Gastrocnemius medialis (tissue), 4 donors: ENCODE data around the gene C1orf116. TPM values are rescaled to one million over a fixed set of nuclear protein-coding genes. Genes with fewer than 3 reads are reported as not detected.

ENCODE experiments used
- ATAC-seq, 2 donors: fragments of 150-250 bp; one replicate each; pipeline ENCODE4 v1.9.1; 2016
- DNase-seq, 2 donors: peaks; one replicate each; pipeline ENCODE4 v3.0.0-alpha.2; 2019
- H3K27ac ChIP-seq, 4 donors: fragments of 200-600 bp; sonication (generic); 1 replicate in 1 of 4; 2 replicates in 3 of 4; pipeline ENCODE4 v1.5.1; 2016 to 2018; ENCODE audit warnings: mild to moderate bottlenecking in 2 of 4, moderate library complexity in 1 of 4
- H3K27me3 ChIP-seq, 3 donors: fragments of 200-600 bp; sonication (generic) in 2 of 3; 1 replicate in 1 of 3; 2 replicates in 2 of 3; pipeline versions ENCODE4 v1.5.1 to v1.6.0; 2016 to 2019; ENCODE audit warnings: mild to moderate bottlenecking in 1 of 3, moderate library complexity in 1 of 3
- H3K36me3 ChIP-seq, 2 donors: fragments of 200-600 bp; sonication (generic) in 1 of 2; one replicate each; pipeline ENCODE4 v1.5.1; 2017 to 2018
- H3K4me1 ChIP-seq, 2 donors: fragments of 200-600 bp; sonication (generic) in 1 of 2; one replicate each; pipeline ENCODE4 v1.5.1; 2016 to 2017; ENCODE audit warnings: mild to moderate bottlenecking in 2 of 2
- H3K4me3 ChIP-seq, 4 donors: fragments of 200-600 bp; sonication (generic) in 3 of 4; 1 replicate in 1 of 4; 2 replicates in 3 of 4; pipeline ENCODE4 v1.5.1; 2016 to 2019; ENCODE audit warnings: mild to moderate bottlenecking in 2 of 4
- H3K9me3 ChIP-seq, 3 donors: fragments of 200-600 bp; sonication (generic) in 2 of 3; 1 replicate in 1 of 3; 2 replicates in 2 of 3; pipeline ENCODE4 v1.5.1; 2016 to 2019
- POLR2A ChIP-seq, 2 donors: fragments of 450-650 bp; IDR thresholded peaks; one replicate each; pipeline ENCODE4 v1.6.1; 2017; ENCODE audit warnings: antibody characterized with exemption in 2 of 2, mild to moderate bottlenecking in 2 of 2, moderate library complexity in 2 of 2
- in situ Hi-C, 4 donors: fragments of 200-750 bp; cut with MboI; loops; one replicate each; pipeline versions ENCODE4 v1.15.0 to v1.8.0; 2017; ENCODE audit warnings: low sequenced_read_pairs in 4 of 4
- intact Hi-C: fragments of 100-400 bp; cut with DNase I; formaldehyde crosslinking; loops from one replicate; pipeline ENCODE4 v1.15.1; 2023; ENCODE audit warnings: low total_unique reads
- total RNA-seq, 4 donors: library from RNA; depleted of rRNA; stranded (reverse); fragments of >200 nt; gene quantifications; one replicate each; pipeline versions ENCODE4 v1.1.0 to v1.2.3, GENCODE V29; 2016
- TF ChIP-seq, protein P1 (sequence below), 5 experiments: fragments of 450-650 bp in 3 of 5; fragments of 200-600 bp in 2 of 5; sonication (generic) in 2 of 5; IDR thresholded peaks in 4 of 5; conservative IDR thresholded peaks in 1 of 5; 1 replicate in 4 of 5; 2 replicates in 1 of 5; pipeline ENCODE4 v1.5.1; 2016 to 2019; ENCODE audit warnings: antibody characterized with exemption in 5 of 5, mild to moderate bottlenecking in 3 of 5, moderate library complexity in 3 of 5

The C1orf116 gene
- total RNA-seq, 4 donors from 2014 or later = 0.46 to 1.1 (median 0.65) TPM

GRCh38 chr1:206987873-206988272, 44.7 kb downstream of the C1orf116 start:
- intact Hi-C loops = no loop called here
- Histone ChIP-seq H3K4me1 (no peaks in the 10 kb centered on the region), H3K27ac (no peak overlapping the region), H3K36me3 (no peaks in the 10 kb centered on the region), H3K27me3 (peaks cover 0 to 3% (median 0%) of the 10 kb centered on the region in 3 donors), H3K9me3 (no peaks in the 10 kb centered on the region), H3K4me3 (no peak overlapping the region)
- DNase-seq = no peak
- TF ChIP-seq, protein P1, sequence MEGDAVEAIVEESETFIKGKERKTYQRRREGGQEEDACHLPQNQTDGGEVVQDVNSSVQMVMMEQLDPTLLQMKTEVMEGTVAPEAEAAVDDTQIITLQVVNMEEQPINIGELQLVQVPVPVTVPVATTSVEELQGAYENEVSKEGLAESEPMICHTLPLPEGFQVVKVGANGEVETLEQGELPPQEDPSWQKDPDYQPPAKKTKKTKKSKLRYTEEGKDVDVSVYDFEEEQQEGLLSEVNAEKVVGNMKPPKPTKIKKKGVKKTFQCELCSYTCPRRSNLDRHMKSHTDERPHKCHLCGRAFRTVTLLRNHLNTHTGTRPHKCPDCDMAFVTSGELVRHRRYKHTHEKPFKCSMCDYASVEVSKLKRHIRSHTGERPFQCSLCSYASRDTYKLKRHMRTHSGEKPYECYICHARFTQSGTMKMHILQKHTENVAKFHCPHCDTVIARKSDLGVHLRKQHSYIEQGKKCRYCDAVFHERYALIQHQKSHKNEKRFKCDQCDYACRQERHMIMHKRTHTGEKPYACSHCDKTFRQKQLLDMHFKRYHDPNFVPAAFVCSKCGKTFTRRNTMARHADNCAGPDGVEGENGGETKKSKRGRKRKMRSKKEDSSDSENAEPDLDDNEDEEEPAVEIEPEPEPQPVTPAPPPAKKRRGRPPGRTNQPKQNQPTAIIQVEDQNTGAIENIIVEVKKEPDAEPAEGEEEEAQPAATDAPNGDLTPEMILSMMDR (IDR thresholded peaks at IDR 0.05 in 4 of 5, conservative IDR thresholded peaks at IDR 0.05 in 1 of 5) = no peak
- no peak for TF ChIP-seq POLR2A (IDR thresholded peaks at IDR 0.05)
- in situ Hi-C loops = no loop called here
- ATAC-seq = no peak

GRCh38 chr1:206986885-206987284, 45.7 kb downstream of the C1orf116 start:
- no peak for TF ChIP-seq POLR2A (IDR thresholded peaks at IDR 0.05)
- TF ChIP-seq, protein P1 (IDR thresholded peaks at IDR 0.05 in 4 of 5, conservative IDR thresholded peaks at IDR 0.05 in 1 of 5) = no peak
- Histone ChIP-seq H3K4me3 (no peak overlapping the region), H3K9me3 (no peaks in the 10 kb centered on the region), H3K36me3 (no peaks in the 10 kb centered on the region), H3K4me1 (no peaks in the 10 kb centered on the region), H3K27me3 (no peaks in the 10 kb centered on the region), H3K27ac (no peak overlapping the region)
- DNase-seq = no peak
- in situ Hi-C loops (no loop called here), intact Hi-C loops (no loop called here)
- no peak for ATAC-seq

DNA sequence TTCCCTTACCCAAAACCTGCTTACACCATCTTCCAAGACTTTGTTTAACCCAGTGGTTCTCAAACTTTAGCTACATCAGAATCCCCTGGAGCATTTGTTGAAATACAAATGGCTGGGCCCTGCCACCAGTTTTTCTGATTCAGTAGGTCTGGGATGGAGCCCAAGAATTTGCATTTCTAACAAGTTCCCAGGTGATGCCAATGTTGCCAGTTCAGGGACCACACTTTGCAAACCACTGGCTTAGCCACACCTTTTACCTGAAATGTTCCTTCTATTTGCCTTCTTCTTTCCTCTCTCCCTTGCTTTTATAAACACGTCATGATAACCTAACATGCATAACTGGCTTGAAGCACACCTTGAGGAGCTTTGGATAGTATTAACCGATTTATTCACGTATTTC, 46.2 kb downstream of the C1orf116 start:
- no peaks in the 10 kb centered on the region for H3K4me1 ChIP-seq
- no peak for ATAC-seq
- H3K4me3 ChIP-seq = no peak overlapping the region
- in situ Hi-C loops = no loop called here
- TF ChIP-seq, protein P1 (IDR thresholded peaks at IDR 0.05 in 4 of 5, conservative IDR thresholded peaks at IDR 0.05 in 1 of 5) = no peak
- no peak for TF ChIP-seq POLR2A (IDR thresholded peaks at IDR 0.05)
- no peaks in the 10 kb centered on the region for H3K36me3 ChIP-seq
- no peaks in the 10 kb centered on the region for H3K27me3 ChIP-seq
- H3K9me3 ChIP-seq = no peaks in the 10 kb centered on the region
- H3K27ac ChIP-seq = no peak overlapping the region
- intact Hi-C loops = no loop called here
- no peak for DNase-seq

GRCh38 chr1:206985162-206985749, 47.3 kb downstream of the C1orf116 start:
- in situ Hi-C loops = no loop called here
- intact Hi-C loops = no loop called here
- no peak overlapping the region for H3K4me3 ChIP-seq
- no peaks in the 10 kb centered on the region for H3K27me3 ChIP-seq
- H3K4me1 ChIP-seq = no peaks in the 10 kb centered on the region
- TF ChIP-seq, protein P1 (IDR thresholded peaks at IDR 0.05 in 4 of 5, conservative IDR thresholded peaks at IDR 0.05 in 1 of 5) = no peak
- TF ChIP-seq POLR2A (IDR thresholded peaks at IDR 0.05) = no peak
- H3K9me3 ChIP-seq = no peaks in the 10 kb centered on the region
- ATAC-seq (no peak), DNase-seq (no peak)
- H3K27ac ChIP-seq = no peak overlapping the region
- no peaks in the 10 kb centered on the region for H3K36me3 ChIP-seq

- ATAC-seq (peak; percentile 46 to 52), DNase-seq (peak; percentile 11 to 19)
- H3K4me3 ChIP-seq = no peak overlapping the region
- TF ChIP-seq, protein P1 (IDR thresholded peaks at IDR 0.05 in 4 of 5, conservative IDR thresholded peaks at IDR 0.05 in 1 of 5) = peak in 3 of 5 experiments; percentile 42 to 52 (median 44)
- TF ChIP-seq POLR2A (IDR thresholded peaks at IDR 0.05) = no peak
- intact Hi-C loops (loop anchor here (5.0 kb wide), 1 partner anchor 350 kb away; no protein-coding TSS in a partner anchor), in situ Hi-C loops (no loop called here)
- H3K36me3 ChIP-seq = no peaks in the 10 kb centered on the region
- H3K9me3 ChIP-seq = no peaks in the 10 kb centered on the region
- H3K27ac ChIP-seq = no peak overlapping the region
- no peaks in the 10 kb centered on the region for H3K4me1 ChIP-seq
- no peaks in the 10 kb centered on the region for H3K27me3 ChIP-seq
Measured at GRCh38 chr1:206982216-206982615, 50.3 kb downstream of the C1orf116 start.
